Left ventricle myocardium inferior (tissue), 1 donor: ENCODE results near the gene RPP25L. TPM values are rescaled to one million over a fixed set of nuclear protein-coding genes. Genes with fewer than 3 reads are reported as not detected.
A peak's percentile ranks its signal among the peaks of the same experiment; 100 is the strongest.
"Not testable (repeated sequence)": the region's sequence is repeated elsewhere in the genome, so short reads cannot be mapped to it uniquely, and the experiment has no call there.

Experiments
- DNase-seq: peaks from one replicate; pipeline ENCODE4 v3.0.0-alpha.2; 2020
- H3K27ac ChIP-seq: fragments of 200-600 bp; replicated peaks from 2 replicates; pipeline ENCODE4 v1.8.0; 2021
- H3K27me3 ChIP-seq: fragments of 200-600 bp; 2 replicates; pipeline ENCODE4 v1.8.0; 2021; ENCODE audit warnings: low read depth
- H3K36me3 ChIP-seq: fragments of 200-600 bp; 2 replicates; pipeline ENCODE4 v1.8.0; 2021
- H3K4me1 ChIP-seq: fragments of 200-600 bp; 2 replicates; pipeline ENCODE4 v1.8.0; 2021
- H3K4me3 ChIP-seq: fragments of 200-600 bp; 2 replicates; pipeline ENCODE4 v1.8.0; 2021; ENCODE audit warnings: mild to moderate bottlenecking, moderate library complexity
- H3K9me3 ChIP-seq: fragments of 200-600 bp; replicated peaks from 2 replicates; pipeline ENCODE4 v1.8.0; 2021
- CTCF ChIP-seq: fragments of 200-600 bp; IDR thresholded peaks from 2 replicates; pipeline ENCODE4 v1.8.0; 2021; ENCODE audit warnings: antibody characterized with exemption, mild to moderate bottlenecking, borderline replicate concordance
- intact Hi-C: fragments of 100-400 bp; cut with micrococcal nuclease; formaldehyde crosslinking; loops from one replicate; pipeline ENCODE4 v1.11.0; 2022
- total RNA-seq: library from RNA; stranded (reverse); fragmentation: NEBNext Ultra II Directional; extraction: Animal tissue kit (Norgen Biotek cat#: 25700); gene quantifications from one replicate; pipeline ENCODE4 v1.2.1, GENCODE V29; 2021
- donor health status: DM: no; HTN: yes; CAD: no; lungs with severe emphysema.

Gene RPP25L
- total RNA-seq, 1 donor from 2014 or later: 42.8 TPM

DNA sequence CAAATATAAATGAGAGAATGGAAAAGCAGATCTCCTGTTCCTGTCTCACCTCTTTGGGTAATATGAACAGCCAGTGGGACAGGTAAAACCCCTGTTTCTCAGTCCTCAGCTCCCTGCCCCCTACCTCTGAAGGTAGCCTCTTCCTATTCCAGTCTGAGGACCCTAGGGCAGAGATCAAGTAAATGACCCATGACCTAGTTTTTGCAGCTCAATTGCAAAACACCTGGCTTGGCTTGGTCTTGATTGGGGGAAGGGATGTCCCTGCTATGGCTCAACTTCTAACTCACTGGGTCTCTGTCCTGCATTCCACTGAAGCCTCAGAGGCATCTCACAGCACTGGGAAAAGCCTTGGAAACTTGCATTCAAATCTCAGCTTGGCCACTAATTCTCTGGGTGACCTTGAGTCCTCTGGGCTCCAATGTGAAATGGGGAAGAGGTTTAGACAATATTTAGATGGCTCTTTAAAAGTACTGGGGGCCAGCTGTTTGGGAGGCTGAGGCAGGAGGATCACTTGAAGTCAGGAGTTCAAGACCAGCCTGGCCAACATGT lies 32.9 kb upstream of the RPP25L start:
- Histone ChIP-seq H3K36me3 (peaks cover 19% of the 10 kb centered on the region), H3K27ac (peak overlapping the region; percentile 19), H3K4me1 (peaks cover 38% of the 10 kb centered on the region), H3K9me3 (no peaks in the 10 kb centered on the region), H3K27me3 (no peaks in the 10 kb centered on the region), H3K4me3 (no peak overlapping the region)
- no peak for TF ChIP-seq CTCF
- intact Hi-C loops: no loop called here
- no peak for DNase-seq

- no peak for DNase-seq
- TF ChIP-seq CTCF: no peak
- H3K9me3 ChIP-seq: no peaks in the 10 kb centered on the region
- H3K27ac ChIP-seq: no peak overlapping the region
- intact Hi-C loops: no loop called here
- H3K4me3 ChIP-seq: no peak overlapping the region
- no peaks in the 10 kb centered on the region for H3K36me3 ChIP-seq
- no peaks in the 10 kb centered on the region for H3K27me3 ChIP-seq
- peaks cover 31% of the 10 kb centered on the region for H3K4me1 ChIP-seq
Measured at GRCh38 chr9:34642679-34643078, 30.8 kb upstream of the RPP25L start.

DNA sequence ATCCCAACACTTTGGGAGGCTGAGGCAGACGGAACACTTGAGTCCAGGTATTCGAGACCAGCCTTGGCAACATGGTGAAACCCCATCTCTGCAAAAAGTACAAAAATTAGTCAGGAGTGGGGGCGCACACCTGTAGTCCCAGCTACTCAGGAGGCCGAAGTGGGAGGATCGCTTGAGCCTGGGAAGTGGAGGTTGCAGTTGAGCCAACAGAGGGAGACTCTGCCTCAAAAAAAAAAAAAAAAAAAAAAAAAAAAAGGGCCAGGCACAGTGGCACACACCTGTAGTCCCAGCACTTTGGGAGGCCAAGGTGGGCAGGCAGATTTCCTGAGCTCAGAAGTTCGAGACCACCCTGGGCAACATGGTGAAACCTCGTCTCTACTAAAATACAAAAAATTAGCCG lies 27.4 kb upstream of the RPP25L start:
- intact Hi-C loops, DNase-seq, H3K27ac ChIP-seq, H3K27me3 ChIP-seq, H3K9me3 ChIP-seq, H3K4me3 ChIP-seq: not testable (repeated sequence)
- peaks cover 10% of the 10 kb centered on the region for H3K36me3 ChIP-seq
- H3K4me1 ChIP-seq: peaks cover 33% of the 10 kb centered on the region

DNA sequence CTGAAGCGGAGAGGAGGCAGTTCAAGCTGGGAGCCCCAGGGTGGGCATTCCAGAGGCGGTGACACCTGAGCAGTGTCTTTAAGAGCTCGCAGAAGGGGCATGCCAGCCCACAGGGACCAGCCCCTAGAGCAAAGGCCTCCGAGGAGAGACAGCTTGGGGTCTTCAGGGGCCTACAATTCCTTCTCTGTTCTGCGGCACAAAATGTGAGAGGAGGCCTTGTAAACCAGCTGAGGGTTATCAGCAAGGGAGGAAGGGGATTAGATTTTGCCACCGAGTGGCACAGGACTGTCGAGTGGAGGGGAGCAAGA lies 26.2 kb upstream of the RPP25L start:
- Histone ChIP-seq H3K4me1 (peaks cover 37% of the 10 kb centered on the region), H3K36me3 (peaks cover 10% of the 10 kb centered on the region), H3K9me3 (no peaks in the 10 kb centered on the region), H3K27ac (peak overlapping the region; percentile 84), H3K27me3 (no peaks in the 10 kb centered on the region), H3K4me3 (peak overlapping the region; percentile 78)
- no peak for TF ChIP-seq CTCF
- DNase-seq: no peak
- intact Hi-C loops: no loop called here

DNA sequence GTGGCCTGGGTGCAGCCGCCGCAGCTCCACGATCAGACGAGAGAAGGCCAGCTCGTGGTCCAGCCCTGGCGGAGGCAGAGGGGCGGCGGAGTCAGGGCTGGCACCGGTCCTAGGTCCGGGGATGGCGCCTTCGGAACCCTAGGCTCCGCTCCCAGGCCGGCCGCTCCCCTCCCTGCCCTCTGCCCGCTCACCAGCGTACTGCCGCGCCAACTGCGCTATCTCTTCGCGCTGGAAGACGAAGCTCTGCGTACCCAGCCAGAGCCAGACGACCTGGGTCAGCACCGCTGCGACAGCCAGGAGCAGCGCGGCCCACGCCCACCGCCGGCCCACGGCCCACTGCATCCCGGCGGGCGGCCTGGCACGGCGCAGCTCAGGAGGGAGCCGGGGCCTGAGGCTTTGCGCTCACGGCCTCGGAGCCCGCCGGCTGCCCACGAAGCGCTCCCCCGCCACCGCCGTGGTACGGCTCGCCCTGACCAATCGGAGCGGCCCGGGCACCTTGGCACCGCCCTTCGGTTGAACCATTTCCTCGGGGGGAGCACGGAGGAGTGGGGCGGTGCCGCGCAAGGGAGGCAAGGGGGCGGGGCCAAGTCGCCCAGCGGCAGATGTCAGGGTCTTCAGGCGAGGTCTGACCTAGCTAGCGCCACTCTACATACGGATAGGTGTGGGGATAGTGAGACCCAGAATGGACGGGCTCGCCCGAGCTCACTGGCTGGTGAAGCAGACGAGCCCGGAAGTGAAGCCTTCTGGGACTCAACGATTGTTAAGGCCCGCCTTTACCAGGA lies 25.6 kb upstream of the RPP25L start, which contains the start of gene SIGMAR1:
SIGMAR1 (minus strand) TSS at position 432 of the 782 bp plus-strand sequence; CDS start at position 342, 90 bp downstream.
- DNase-seq: peak; percentile 94
- Histone ChIP-seq H3K4me1 (peaks cover 37% of the 10 kb centered on the region), H3K27ac (peak within 1 kb of the TSS; percentile 84), H3K36me3 (peaks cover 10% of the 10 kb centered on the region), H3K4me3 (peak within 1 kb of the TSS; percentile 78), H3K9me3 (no peaks in the 10 kb centered on the region), H3K27me3 (no peaks in the 10 kb centered on the region)
- intact Hi-C loops: no loop called here
- no peak for TF ChIP-seq CTCF

DNA sequence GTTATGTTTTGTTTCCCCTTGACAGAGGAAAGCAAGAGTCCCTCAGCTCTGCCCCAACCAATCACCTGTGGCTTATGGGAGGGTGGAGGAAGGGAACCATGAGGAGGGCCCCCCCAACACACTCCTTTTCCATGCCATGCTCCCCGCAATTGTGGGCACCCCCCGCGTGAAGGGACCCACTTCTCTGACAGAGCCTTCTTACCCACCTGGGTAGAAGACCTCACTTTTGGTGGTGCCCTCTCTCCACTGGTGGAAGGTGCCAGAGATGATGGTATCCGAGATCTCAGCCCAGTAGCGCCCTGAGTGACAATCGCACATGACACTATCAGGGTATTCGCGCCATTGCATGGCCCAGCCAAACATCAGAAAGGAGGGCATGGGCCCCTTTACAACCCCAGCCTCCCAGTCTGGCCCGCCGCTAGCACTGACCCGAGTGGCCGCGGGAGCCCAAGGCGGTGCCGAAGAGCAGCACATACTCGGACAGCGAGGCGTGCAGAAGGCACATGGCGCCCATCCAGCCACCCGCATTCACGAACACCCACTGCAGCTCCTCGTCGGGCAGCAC lies 25.0 kb upstream of the RPP25L start:
- intact Hi-C loops: no loop called here
- no peaks in the 10 kb centered on the region for H3K9me3 ChIP-seq
- peaks cover 37% of the 10 kb centered on the region for H3K4me1 ChIP-seq
- H3K27ac ChIP-seq: peak overlapping the region; percentile 84
- no peak for TF ChIP-seq CTCF
- peaks cover 10% of the 10 kb centered on the region for H3K36me3 ChIP-seq
- H3K27me3 ChIP-seq: no peaks in the 10 kb centered on the region
- peak overlapping the region; percentile 78 for H3K4me3 ChIP-seq
- no peak for DNase-seq
